PC-9 (cell line): ENCODE data around the gene COMMD9.

ENCODE experiments used
- CTCF ChIP-seq: fragments of 200-600 bp; sonication (generic); conservative IDR thresholded peaks from 2 replicates; pipeline ENCODE4 v1.6.1; 2017; ENCODE audit warnings: mixed run types, antibody characterized with exemption, mild to moderate bottlenecking, moderate library complexity
- EZH2 ChIP-seq: fragments of 200-600 bp; sonication (generic); IDR thresholded peaks from 2 replicates; pipeline ENCODE4 v1.8.0; 2017; ENCODE audit warnings: antibody characterized with exemption, low read depth

DNA sequence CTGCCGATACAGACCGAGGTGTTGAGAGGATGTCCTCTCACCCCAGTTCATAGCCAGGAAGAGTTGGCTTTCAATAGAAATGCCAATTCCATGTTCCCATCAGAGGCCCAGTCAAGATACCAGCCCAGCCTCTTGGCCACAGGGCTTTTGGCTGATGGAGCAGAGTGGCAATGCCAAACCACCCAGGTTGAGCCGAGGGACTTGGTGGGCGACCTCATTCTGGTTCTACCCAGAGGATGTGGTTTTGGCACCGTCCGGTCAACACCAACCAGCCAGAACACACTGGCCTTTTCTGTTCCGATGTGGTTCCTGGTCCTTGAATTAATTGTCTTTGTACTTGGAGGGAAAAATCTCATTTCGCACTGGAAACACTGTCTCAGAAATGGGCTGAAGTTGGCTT is 60.5 kb downstream of the COMMD9 start:
- TF ChIP-seq CTCF: no peak
- no peak for TF ChIP-seq EZH2
